Natural killer cell (primary cell): ENCODE measurements around the gene CNOT8. TPM values are rescaled to one million over a fixed set of nuclear protein-coding genes. Genes with fewer than 3 reads are reported as not detected.

Experiments
- ATAC-seq, 3 donors: fragments of 150-1000 bp in 2 of 3; fragments of 200-7000 bp in 1 of 3; cut with Tn5 transposase; 1 replicate in 1 of 3; 2 replicates in 2 of 3; pipeline ENCODE4 v1.10.0; 2021; ENCODE audit warnings: mild to moderate bottlenecking in 2 of 3, moderate library complexity in 2 of 3
- DNase-seq, 2 donors: peaks; one replicate each; pipeline versions ENCODE4 v3.0.0 to v3.0.0-alpha.2; 2013 to 2021; ENCODE audit warnings: mixed read lengths in 1 of 2
- H3K27ac ChIP-seq: one replicate; pipeline ENCODE4 v1.5.1; 2013; ENCODE audit warnings: mild to moderate bottlenecking, low read length
- H3K27me3 ChIP-seq: one replicate; pipeline ENCODE4 v1.6.1; 2013; ENCODE audit warnings: low read length; ENCODE audit not compliant: control insufficient read depth, insufficient read depth
- H3K36me3 ChIP-seq: one replicate; pipeline ENCODE4 v1.6.1; 2013; ENCODE audit warnings: low read length; ENCODE audit not compliant: control insufficient read depth, insufficient read depth
- H3K4me1 ChIP-seq: one replicate; pipeline ENCODE4 v1.6.1; 2013; ENCODE audit warnings: low read length; ENCODE audit not compliant: control insufficient read depth, insufficient read depth
- H3K4me3 ChIP-seq: one replicate; pipeline ENCODE4 v1.5.1; 2013; ENCODE audit warnings: low read length
- H3K9me3 ChIP-seq: one replicate; pipeline ENCODE4 v1.6.1; 2013; ENCODE audit warnings: low read length; ENCODE audit not compliant: control insufficient read depth, insufficient read depth
- H3K27ac Mint-ChIP-seq, 2 donors: one replicate each; pipeline ENCODE4 v1.8.0; 2022; ENCODE audit warnings: mild to moderate bottlenecking in 2 of 2, mixed read lengths in 2 of 2, moderate library complexity in 1 of 2
- H3K27me3 Mint-ChIP-seq, 2 donors: one replicate each; pipeline ENCODE4 v1.8.0; 2022; ENCODE audit warnings: low read depth in 2 of 2, mixed read lengths in 2 of 2
- H3K36me3 Mint-ChIP-seq: one replicate; pipeline ENCODE4 v1.8.0; 2022; ENCODE audit warnings: mixed read lengths
- H3K4me1 Mint-ChIP-seq, 2 donors: one replicate each; pipeline ENCODE4 v1.8.0; 2022; ENCODE audit warnings: mixed read lengths in 2 of 2
- H3K4me3 Mint-ChIP-seq: one replicate; pipeline ENCODE4 v1.8.0; 2022; ENCODE audit warnings: mild to moderate bottlenecking, moderate library complexity, mixed read lengths
- H3K9me3 Mint-ChIP-seq, 2 donors: one replicate each; pipeline ENCODE4 v1.8.0; 2022; ENCODE audit warnings: mixed read lengths in 2 of 2
- WGBS: methylation state at CpG from one replicate; pipeline ENCODE4 v1.1.7; 2013; ENCODE audit warnings: missing lambda C conversion rate; ENCODE audit not compliant: insufficient coverage; 5-methylcytosine and 5-hydroxymethylcytosine counted together
- intact Hi-C: fragments of 100-400 bp; cut with micrococcal nuclease; formaldehyde crosslinking; loops from one replicate; pipeline ENCODE4 v1.14.2; 2022
- total RNA-seq, 4 donors: library from RNA; stranded (reverse); fragments of 120-200 nt in 1 of 4; gene quantifications; one replicate each; pipeline versions ENCODE4 v1.2.3 to v1.2.4, GENCODE V29; 2013 to 2022
- TF ChIP-seq, protein P1 (sequence below): fragments of 200-600 bp; IDR thresholded peaks from one replicate; pipeline ENCODE4 v1.8.0; 2022; ENCODE audit warnings: antibody characterized with exemption

CNOT8 gene
- total RNA-seq, 3 donors from 2014 or later (not counting 1 experiment from before 2014, with no cell fraction given) = 115 to 128 (median 124) TPM

DNA sequence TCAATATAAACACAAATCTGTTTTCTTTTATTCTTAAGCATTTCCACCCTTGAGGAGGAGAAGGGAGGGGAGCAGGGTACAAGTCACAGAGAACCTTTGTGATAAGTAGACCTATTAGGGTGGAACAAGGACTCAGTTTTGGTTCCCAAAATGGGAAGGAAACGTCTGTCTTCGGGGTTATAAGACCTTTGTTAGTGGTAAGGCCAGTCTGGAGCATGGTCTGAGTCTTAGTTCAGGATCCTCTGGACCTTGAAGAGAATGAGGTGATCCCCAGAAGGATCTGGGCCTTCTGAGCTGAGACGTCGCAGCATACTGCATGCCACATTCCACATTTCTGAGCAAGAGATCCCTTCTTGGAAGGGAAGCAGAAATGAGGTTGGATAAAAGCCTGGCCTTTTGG, 45.3 kb upstream of the CNOT8 start:
- Mint-ChIP-seq H3K4me1 (peaks cover 29 to 34% of the 10 kb centered on the region in 2 donors), H3K36me3 (peaks cover 16% of the 10 kb centered on the region), H3K4me3 (peak overlapping the region; percentile 31), H3K9me3 (no peaks in the 10 kb centered on the region), H3K27me3 (no peaks in the 10 kb centered on the region), H3K27ac (peak overlapping the region; percentile 73 to 74)
- no peaks in the 10 kb centered on the region for H3K27me3 ChIP-seq
- peaks cover 21% of the 10 kb centered on the region for H3K4me1 ChIP-seq
- TF ChIP-seq, protein P1, sequence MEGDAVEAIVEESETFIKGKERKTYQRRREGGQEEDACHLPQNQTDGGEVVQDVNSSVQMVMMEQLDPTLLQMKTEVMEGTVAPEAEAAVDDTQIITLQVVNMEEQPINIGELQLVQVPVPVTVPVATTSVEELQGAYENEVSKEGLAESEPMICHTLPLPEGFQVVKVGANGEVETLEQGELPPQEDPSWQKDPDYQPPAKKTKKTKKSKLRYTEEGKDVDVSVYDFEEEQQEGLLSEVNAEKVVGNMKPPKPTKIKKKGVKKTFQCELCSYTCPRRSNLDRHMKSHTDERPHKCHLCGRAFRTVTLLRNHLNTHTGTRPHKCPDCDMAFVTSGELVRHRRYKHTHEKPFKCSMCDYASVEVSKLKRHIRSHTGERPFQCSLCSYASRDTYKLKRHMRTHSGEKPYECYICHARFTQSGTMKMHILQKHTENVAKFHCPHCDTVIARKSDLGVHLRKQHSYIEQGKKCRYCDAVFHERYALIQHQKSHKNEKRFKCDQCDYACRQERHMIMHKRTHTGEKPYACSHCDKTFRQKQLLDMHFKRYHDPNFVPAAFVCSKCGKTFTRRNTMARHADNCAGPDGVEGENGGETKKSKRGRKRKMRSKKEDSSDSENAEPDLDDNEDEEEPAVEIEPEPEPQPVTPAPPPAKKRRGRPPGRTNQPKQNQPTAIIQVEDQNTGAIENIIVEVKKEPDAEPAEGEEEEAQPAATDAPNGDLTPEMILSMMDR = no peak
- no peaks in the 10 kb centered on the region for H3K9me3 ChIP-seq
- 65% methylated on average over 4 of the region's 4 CpGs for WGBS
- H3K4me3 ChIP-seq = no peak overlapping the region
- DNase-seq (no peak), ATAC-seq (no peak)
- peaks cover 40% of the 10 kb centered on the region for H3K36me3 ChIP-seq
- no peak overlapping the region for H3K27ac ChIP-seq
- intact Hi-C loops = loop anchor here (2.0 kb wide), 1 partner anchor 58 kb away; the partner anchor contains the start of gene LARP1

DNA sequence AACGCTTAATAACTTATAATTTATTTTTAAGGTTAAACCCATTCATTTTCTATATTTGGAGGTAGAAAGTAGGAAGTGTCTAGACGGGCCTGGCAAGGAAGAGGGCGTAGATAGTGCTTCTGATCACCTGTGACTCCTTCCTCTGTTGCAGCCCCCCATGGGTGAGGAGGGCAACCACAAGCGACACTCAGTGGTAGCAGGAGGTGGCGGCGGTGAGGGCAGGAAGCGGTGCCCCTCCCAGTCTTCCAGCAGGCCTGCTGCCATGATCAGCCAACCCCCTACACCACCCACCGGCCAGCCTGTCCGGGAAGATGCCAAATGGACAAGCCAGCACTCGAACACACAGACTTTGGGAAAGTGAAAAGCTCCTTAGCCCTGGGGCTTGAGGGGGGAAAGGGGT, 44.7 kb upstream of the CNOT8 start:
- Histone ChIP-seq H3K36me3 (peaks cover 35% of the 10 kb centered on the region), H3K4me3 (no peak overlapping the region), H3K27me3 (no peaks in the 10 kb centered on the region), H3K9me3 (no peaks in the 10 kb centered on the region), H3K27ac (no peak overlapping the region), H3K4me1 (peaks cover 22% of the 10 kb centered on the region)
- H3K27me3 Mint-ChIP-seq = no peaks in the 10 kb centered on the region
- 9% methylated on average over 8 of the region's 10 CpGs for WGBS
- H3K4me3 Mint-ChIP-seq = peak overlapping the region; percentile 31
- TF ChIP-seq, protein P1 = no peak
- peak overlapping the region; percentile 73 to 74 for H3K27ac Mint-ChIP-seq
- H3K9me3 Mint-ChIP-seq = no peaks in the 10 kb centered on the region
- H3K4me1 Mint-ChIP-seq = peaks cover 34 to 37% of the 10 kb centered on the region in 2 donors
- intact Hi-C loops = loop anchor here (2.0 kb wide), 1 partner anchor 59 kb away; the partner anchor contains the start of gene LARP1
- peaks cover 16% of the 10 kb centered on the region for H3K36me3 Mint-ChIP-seq
- ATAC-seq = peak; percentile 52 to 77 (median 59)
- DNase-seq = peak; percentile 19 to 66

DNA sequence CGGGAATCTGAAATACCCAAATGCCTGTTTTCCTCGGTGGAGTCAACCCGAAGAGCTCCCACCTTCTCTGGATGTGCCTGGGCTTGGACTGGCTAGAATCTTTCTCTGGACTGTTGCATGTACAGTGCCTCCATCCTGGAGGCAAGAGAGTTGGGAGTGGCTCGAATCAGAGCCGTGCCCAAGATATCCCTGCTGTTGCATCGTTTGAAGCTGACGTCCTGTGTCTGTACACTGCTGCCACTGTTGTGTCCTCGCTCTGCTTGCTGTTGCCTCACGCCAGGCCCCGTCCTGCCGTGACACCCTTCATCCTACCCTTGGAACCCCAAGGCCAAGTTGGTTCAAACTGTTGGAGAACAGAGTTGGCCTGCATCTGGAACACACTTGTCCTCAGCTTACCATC, 43.4 kb upstream of the CNOT8 start:
- H3K4me1 ChIP-seq = peaks cover 35% of the 10 kb centered on the region
- intact Hi-C loops = no loop called here
- H3K9me3 ChIP-seq = no peaks in the 10 kb centered on the region
- WGBS = 96% methylated on average over 11 of the region's 11 CpGs
- ATAC-seq (no peak), DNase-seq (no peak)
- Mint-ChIP-seq H3K4me1 (peaks cover 47 to 50% of the 10 kb centered on the region in 2 donors), H3K9me3 (no peaks in the 10 kb centered on the region), H3K4me3 (no peak overlapping the region), H3K27ac (peak overlapping the region; percentile 21 to 79), H3K27me3 (no peaks in the 10 kb centered on the region), H3K36me3 (peaks cover 16% of the 10 kb centered on the region)
- no peak overlapping the region for H3K27ac ChIP-seq
- H3K36me3 ChIP-seq = peaks cover 28% of the 10 kb centered on the region
- H3K27me3 ChIP-seq = no peaks in the 10 kb centered on the region
- TF ChIP-seq, protein P1 = no peak
- H3K4me3 ChIP-seq = no peak overlapping the region

DNA sequence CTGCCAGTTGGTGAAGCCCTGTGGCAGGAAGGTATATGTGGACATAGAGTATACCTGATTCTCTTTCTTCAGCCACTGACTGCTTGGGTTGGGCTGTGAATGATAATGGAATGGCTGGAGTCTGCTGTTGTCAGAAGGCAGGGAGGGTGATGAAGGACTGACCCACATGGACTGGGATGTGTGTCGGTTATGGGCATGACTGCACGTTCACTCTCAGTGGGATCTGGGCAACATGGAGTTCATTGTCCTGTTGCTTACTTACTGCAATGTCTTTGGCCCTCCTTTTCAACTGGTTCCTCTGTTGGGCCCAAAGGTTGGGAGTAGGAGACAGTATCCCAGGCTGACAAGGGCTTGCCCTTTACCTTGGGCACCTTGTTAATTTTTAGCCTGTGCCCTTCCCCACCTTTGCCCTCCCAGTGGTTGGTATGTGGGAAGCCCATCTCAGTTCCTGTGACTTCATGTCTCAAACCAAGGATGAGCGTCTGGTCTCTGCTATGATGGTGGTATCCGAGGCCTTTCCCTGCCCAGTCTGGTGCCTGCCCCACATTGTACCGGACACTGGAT, 42.7 kb upstream of the CNOT8 start:
- TF ChIP-seq, protein P1 = no peak
- Histone ChIP-seq H3K27me3 (no peaks in the 10 kb centered on the region), H3K27ac (no peak overlapping the region), H3K36me3 (peaks cover 25% of the 10 kb centered on the region), H3K9me3 (no peaks in the 10 kb centered on the region), H3K4me1 (peaks cover 42% of the 10 kb centered on the region), H3K4me3 (no peak overlapping the region)
- Mint-ChIP-seq H3K4me3 (no peak overlapping the region), H3K36me3 (peaks cover 16% of the 10 kb centered on the region), H3K27me3 (no peaks in the 10 kb centered on the region), H3K27ac (peak overlapping the region; percentile 21 to 79), H3K9me3 (no peaks in the 10 kb centered on the region), H3K4me1 (peaks cover 54 to 57% of the 10 kb centered on the region in 2 donors)
- no peak for DNase-seq
- ATAC-seq = no peak
- 92% methylated on average over 5 of the region's 5 CpGs for WGBS
- intact Hi-C loops = no loop called here
